PFSK-1 (cell line): ENCODE data around the gene CHAD. TPM values are rescaled to one million over a fixed set of nuclear protein-coding genes. Genes with fewer than 3 reads are reported as not detected.

Experiments
- FOXP2 ChIP-seq: optimal IDR thresholded peaks from 2 replicates; pipeline ENCODE3; 2011; ENCODE audit warnings: borderline replicate concordance, control low read depth, inconsistent platforms; ENCODE audit not compliant: insufficient read depth; ENCODE audit errors: extremely low read length, extremely low read depth
- POLR2AphosphoS5 ChIP-seq: IDR thresholded peaks from 2 replicates; pipeline ENCODE4 v1.6.1; 2012; ENCODE audit warnings: low read depth, mild to moderate bottlenecking, control low read depth, low read length, moderate library complexity
- SIN3A ChIP-seq: IDR thresholded peaks from 2 replicates; pipeline ENCODE4 v1.6.1; 2012; ENCODE audit warnings: mild to moderate bottlenecking, low read length, moderate library complexity, borderline replicate concordance; ENCODE audit not compliant: insufficient read depth
- TAF1 ChIP-seq: IDR thresholded peaks from 2 replicates; pipeline ENCODE4 v1.6.1; 2012; ENCODE audit warnings: low read length, control low read depth, borderline replicate concordance; ENCODE audit not compliant: insufficient read depth
- polyA plus RNA-seq: library from polyadenylated mRNA; unstranded; fragments of >200 nt; gene quantifications from one replicate; pipeline ENCODE4 v1.2.1, GENCODE V29; 2012; ENCODE audit warnings: low read depth, missing spikeins; ENCODE audit not compliant: insufficient read length
- TF ChIP-seq, protein P1 (sequence below), 2 experiments: IDR thresholded peaks; 2 replicates each; pipeline versions ENCODE4 v1.6.1 to v1.8.0; 2011 to 2012; ENCODE audit warnings: low read depth in 2 of 2, low read length in 2 of 2, control low read depth in 1 of 2, inconsistent platforms in 1 of 2, mild to moderate bottlenecking in 1 of 2, moderate library complexity in 1 of 2; ENCODE audit not compliant: insufficient read depth in 1 of 2

CHAD gene, protein sequence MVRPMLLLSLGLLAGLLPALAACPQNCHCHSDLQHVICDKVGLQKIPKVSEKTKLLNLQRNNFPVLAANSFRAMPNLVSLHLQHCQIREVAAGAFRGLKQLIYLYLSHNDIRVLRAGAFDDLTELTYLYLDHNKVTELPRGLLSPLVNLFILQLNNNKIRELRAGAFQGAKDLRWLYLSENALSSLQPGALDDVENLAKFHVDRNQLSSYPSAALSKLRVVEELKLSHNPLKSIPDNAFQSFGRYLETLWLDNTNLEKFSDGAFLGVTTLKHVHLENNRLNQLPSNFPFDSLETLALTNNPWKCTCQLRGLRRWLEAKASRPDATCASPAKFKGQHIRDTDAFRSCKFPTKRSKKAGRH
- polyA plus RNA-seq = 1.5 TPM

- TF ChIP-seq, protein P1, sequence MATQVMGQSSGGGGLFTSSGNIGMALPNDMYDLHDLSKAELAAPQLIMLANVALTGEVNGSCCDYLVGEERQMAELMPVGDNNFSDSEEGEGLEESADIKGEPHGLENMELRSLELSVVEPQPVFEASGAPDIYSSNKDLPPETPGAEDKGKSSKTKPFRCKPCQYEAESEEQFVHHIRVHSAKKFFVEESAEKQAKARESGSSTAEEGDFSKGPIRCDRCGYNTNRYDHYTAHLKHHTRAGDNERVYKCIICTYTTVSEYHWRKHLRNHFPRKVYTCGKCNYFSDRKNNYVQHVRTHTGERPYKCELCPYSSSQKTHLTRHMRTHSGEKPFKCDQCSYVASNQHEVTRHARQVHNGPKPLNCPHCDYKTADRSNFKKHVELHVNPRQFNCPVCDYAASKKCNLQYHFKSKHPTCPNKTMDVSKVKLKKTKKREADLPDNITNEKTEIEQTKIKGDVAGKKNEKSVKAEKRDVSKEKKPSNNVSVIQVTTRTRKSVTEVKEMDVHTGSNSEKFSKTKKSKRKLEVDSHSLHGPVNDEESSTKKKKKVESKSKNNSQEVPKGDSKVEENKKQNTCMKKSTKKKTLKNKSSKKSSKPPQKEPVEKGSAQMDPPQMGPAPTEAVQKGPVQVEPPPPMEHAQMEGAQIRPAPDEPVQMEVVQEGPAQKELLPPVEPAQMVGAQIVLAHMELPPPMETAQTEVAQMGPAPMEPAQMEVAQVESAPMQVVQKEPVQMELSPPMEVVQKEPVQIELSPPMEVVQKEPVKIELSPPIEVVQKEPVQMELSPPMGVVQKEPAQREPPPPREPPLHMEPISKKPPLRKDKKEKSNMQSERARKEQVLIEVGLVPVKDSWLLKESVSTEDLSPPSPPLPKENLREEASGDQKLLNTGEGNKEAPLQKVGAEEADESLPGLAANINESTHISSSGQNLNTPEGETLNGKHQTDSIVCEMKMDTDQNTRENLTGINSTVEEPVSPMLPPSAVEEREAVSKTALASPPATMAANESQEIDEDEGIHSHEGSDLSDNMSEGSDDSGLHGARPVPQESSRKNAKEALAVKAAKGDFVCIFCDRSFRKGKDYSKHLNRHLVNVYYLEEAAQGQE (IDR thresholded peaks at IDR 0.05; ENCODE audit: insufficient read depth in 1 of 2, low read depth in 2 of 2, low read length in 2 of 2) = no peak
- TF ChIP-seq TAF1 (no peak), FOXP2 (no peak), SIN3A (no peak), POLR2AphosphoS5 (no peak)
Observed at GRCh38 chr17:50468304-50469207, at the start of gene CHAD. Gene CHAD, minus strand, starts transcription at chr17:50468880. Its CDS starts 67 bp downstream, at chr17:50468813.

GRCh38 chr17:50517504-50518383 lies 49.1 kb upstream of the CHAD start:
- no peak for TF ChIP-seq SIN3A
- TF ChIP-seq POLR2AphosphoS5 = no peak
- TF ChIP-seq FOXP2 = no peak
- no peak for TF ChIP-seq TAF1
- TF ChIP-seq, protein P1 (IDR thresholded peaks at IDR 0.05; ENCODE audit: insufficient read depth in 1 of 2, low read depth in 2 of 2, low read length in 2 of 2) = no peak

- TF ChIP-seq, protein P1 (IDR thresholded peaks at IDR 0.05; ENCODE audit: insufficient read depth in 1 of 2, low read depth in 2 of 2, low read length in 2 of 2) = no peak
Observed at GRCh38 chr17:50517011-50517410, 48.3 kb upstream of the CHAD start.

DNA sequence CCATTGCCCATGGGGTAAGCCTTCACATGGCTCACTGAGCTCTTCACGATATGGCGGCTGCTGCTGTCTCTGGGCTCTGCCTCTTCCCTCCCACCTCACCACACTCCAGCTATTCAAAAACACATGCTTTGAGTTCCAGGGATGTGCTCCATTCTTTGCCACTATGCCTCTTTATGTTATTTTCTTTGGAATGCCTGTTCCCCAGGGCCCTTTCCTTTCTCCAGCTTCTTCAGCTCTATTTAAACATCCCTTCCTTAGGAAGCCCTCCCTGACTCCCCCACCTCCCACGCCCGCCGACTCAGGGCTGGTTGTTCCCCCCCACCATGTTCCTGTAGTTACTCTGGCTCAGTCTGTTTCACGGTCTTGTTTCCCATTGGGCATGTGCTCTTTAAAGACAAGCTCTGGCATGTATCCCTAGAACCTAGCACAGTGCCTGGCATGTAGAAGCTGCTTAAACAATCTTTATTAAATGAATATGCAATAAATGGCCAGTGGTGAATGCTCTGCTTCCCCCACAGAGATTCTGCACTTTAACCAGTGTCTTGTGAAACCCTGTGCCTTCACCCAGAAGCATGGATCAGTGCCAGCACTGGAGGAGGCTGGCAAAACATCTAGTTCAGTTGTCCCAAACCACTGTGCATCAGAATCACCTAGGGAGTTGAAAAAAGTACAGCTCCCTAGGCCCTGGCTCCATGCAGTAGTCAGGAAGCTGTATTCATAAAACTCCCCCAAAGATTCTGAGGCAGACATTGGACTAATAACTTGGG lies 46.4 kb upstream of the CHAD start:
- TF ChIP-seq FOXP2 (no peak), POLR2AphosphoS5 (no peak), TAF1 (no peak), SIN3A (no peak)
- TF ChIP-seq, protein P1 (IDR thresholded peaks at IDR 0.05; ENCODE audit: insufficient read depth in 1 of 2, low read depth in 2 of 2, low read length in 2 of 2) = no peak
